Erythroblast (primary cell): Measurements from ENCODE around the gene KCNIP3.

Experiments used
- GATA1 ChIP-seq: IDR thresholded peaks from 2 replicates; pipeline ENCODE4 v1.6.1; 2011; ENCODE audit warnings: low read depth, mild to moderate bottlenecking, control low read depth, low read length, moderate library complexity
- POLR2A ChIP-seq: IDR thresholded peaks from 2 replicates; pipeline ENCODE4 v1.6.1; 2011; ENCODE audit warnings: mild to moderate bottlenecking, low read length

- TF ChIP-seq POLR2A (no peak), GATA1 (no peak)
Observed at GRCh38 chr2:95277246-95277906, 19.8 kb upstream of the KCNIP3 start.
